ENCODE measurements around the gene TTC28.

TTC28 gene

GRCh38 chr22:27980424-27981148 is 699.1 kb downstream of the TTC28 start:
- peak; percentile 39 for DNase-seq

- DNase-seq = no peak
Measured at GRCh38 chr22:27978802-27979201, 700.8 kb downstream of the TTC28 start.

GRCh38 chr22:27978317-27978716 is 701.3 kb downstream of the TTC28 start:
- no peak for DNase-seq

- DNase-seq = no peak
Measured at GRCh38 chr22:27976586-27976985, 703.1 kb downstream of the TTC28 start.

- no peak for DNase-seq
Measured at GRCh38 chr22:27975381-27976013, 704.1 kb downstream of the TTC28 start.

- peak; percentile 56 for DNase-seq
Measured at GRCh38 chr22:27973846-27974245, 705.8 kb downstream of the TTC28 start.

- DNase-seq = no peak
Measured at GRCh38 chr22:27972732-27973698, 706.6 kb downstream of the TTC28 start.

GRCh38 chr22:27971926-27972325 is 707.7 kb downstream of the TTC28 start:
- no peak for DNase-seq

- no peak for DNase-seq
Measured at GRCh38 chr22:27970596-27971220, 708.9 kb downstream of the TTC28 start.

- DNase-seq = peak; percentile 78
Measured at GRCh38 chr22:27966168-27967064, 713.2 kb downstream of the TTC28 start.

GRCh38 chr22:27962268-27963044 is 717.2 kb downstream of the TTC28 start:
- no peak for DNase-seq

- DNase-seq = no peak
Measured at GRCh38 chr22:27961680-27962079, 718.0 kb downstream of the TTC28 start.

- DNase-seq = no peak
Measured at GRCh38 chr22:27961182-27961581, 718.5 kb downstream of the TTC28 start.

GRCh38 chr22:27959335-27960090 is 720.1 kb downstream of the TTC28 start:
- DNase-seq = no peak

GRCh38 chr22:27952779-27953178 is 726.9 kb downstream of the TTC28 start:
- DNase-seq = no peak

GRCh38 chr22:27952091-27952490 is 727.5 kb downstream of the TTC28 start:
- DNase-seq = no peak

- DNase-seq = no peak
Measured at GRCh38 chr22:27949421-27949820, 730.2 kb downstream of the TTC28 start.

GRCh38 chr22:27948569-27948968 is 731.1 kb downstream of the TTC28 start:
- DNase-seq = no peak

GRCh38 chr22:27947448-27947847 is 732.2 kb downstream of the TTC28 start:
- DNase-seq = no peak

- DNase-seq = no peak
Measured at GRCh38 chr22:27941143-27941542, 738.5 kb downstream of the TTC28 start.

All from NCI-H82 (cell line).